ENCODE measurements around the gene TLK2.
"Not testable (repeated sequence)": the region's sequence is repeated elsewhere in the genome, so short reads cannot be mapped to it uniquely, and the experiment has no call there.

DNA sequence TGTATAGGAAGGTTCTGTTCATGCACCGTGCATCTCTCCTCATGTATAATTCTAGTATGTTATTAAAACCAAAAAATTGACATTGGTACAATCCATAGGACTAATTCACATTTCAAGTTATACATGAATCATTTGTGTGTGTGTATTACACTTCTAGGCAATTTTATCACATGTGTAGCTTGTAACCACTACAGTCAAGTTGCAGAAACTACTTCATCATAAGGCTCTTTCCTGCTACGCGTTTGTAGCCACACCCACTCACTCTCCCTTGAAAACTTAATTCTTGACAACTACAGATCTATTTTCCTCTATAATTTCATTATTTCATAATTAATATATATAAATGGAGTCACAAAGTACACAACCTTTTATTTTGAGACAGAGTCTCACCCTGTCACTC is 32.4 kb downstream of the TLK2 start:
- TF ChIP-seq, protein P1, sequence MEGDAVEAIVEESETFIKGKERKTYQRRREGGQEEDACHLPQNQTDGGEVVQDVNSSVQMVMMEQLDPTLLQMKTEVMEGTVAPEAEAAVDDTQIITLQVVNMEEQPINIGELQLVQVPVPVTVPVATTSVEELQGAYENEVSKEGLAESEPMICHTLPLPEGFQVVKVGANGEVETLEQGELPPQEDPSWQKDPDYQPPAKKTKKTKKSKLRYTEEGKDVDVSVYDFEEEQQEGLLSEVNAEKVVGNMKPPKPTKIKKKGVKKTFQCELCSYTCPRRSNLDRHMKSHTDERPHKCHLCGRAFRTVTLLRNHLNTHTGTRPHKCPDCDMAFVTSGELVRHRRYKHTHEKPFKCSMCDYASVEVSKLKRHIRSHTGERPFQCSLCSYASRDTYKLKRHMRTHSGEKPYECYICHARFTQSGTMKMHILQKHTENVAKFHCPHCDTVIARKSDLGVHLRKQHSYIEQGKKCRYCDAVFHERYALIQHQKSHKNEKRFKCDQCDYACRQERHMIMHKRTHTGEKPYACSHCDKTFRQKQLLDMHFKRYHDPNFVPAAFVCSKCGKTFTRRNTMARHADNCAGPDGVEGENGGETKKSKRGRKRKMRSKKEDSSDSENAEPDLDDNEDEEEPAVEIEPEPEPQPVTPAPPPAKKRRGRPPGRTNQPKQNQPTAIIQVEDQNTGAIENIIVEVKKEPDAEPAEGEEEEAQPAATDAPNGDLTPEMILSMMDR (conservative IDR thresholded peaks at IDR 0.05; ENCODE audit: low read depth, low read length): not testable (repeated sequence)
- TF ChIP-seq EZH2 (IDR thresholded peaks at IDR 0.05; ENCODE audit: low read length, unreplicated experiment): not testable (repeated sequence)

Measured in PC-3 (cell line).